Measurements from ENCODE around the gene DGCR2. TPM values are rescaled to one million over a fixed set of nuclear protein-coding genes. Genes with fewer than 3 reads are reported as not detected.

Gene DGCR2
- total RNA-seq, 1 donor from 2014 or later: 36.3 TPM

- intact Hi-C loops (cut with micrococcal nuclease): no loop called here
These were observed 6.9 kb upstream of the DGCR2 start for GRCh38 chr22:19128946-19129727.

GRCh38 chr22:19128009-19128401, 5.8 kb upstream of the DGCR2 start:
- intact Hi-C loops (cut with micrococcal nuclease): no loop called here

- intact Hi-C loops (cut with micrococcal nuclease): no loop called here
These were observed 5.3 kb upstream of the DGCR2 start for GRCh38 chr22:19127329-19128008.

- intact Hi-C loops (cut with micrococcal nuclease): no loop called here
These were observed 4.4 kb upstream of the DGCR2 start for GRCh38 chr22:19126309-19127273.

GRCh38 chr22:19125474-19126308, 3.5 kb upstream of the DGCR2 start:
- intact Hi-C loops (cut with micrococcal nuclease): no loop called here

GRCh38 chr22:19125011-19125410, 2.8 kb upstream of the DGCR2 start:
- intact Hi-C loops (cut with micrococcal nuclease): no loop called here

- intact Hi-C loops (cut with micrococcal nuclease): loop anchor here (5.0 kb wide), 2 partner anchors 308 to 993 kb away; partner anchors contain the start of genes HIRA, MRPL40, RANBP1 and TRMT2A
These were observed 2.2 kb upstream of the DGCR2 start for GRCh38 chr22:19124377-19124776.

GRCh38 chr22:19123936-19124335, 1.7 kb upstream of the DGCR2 start:
- intact Hi-C loops (cut with micrococcal nuclease): loop anchor here (5.0 kb wide), 2 partner anchors 308 to 993 kb away; partner anchors contain the start of genes HIRA, MRPL40, RANBP1 and TRMT2A

GRCh38 chr22:19122752-19123492, 710 bp upstream of the DGCR2 start:
- intact Hi-C loops (cut with micrococcal nuclease): loop anchor here (1.0 to 5.0 kb wide), 9 partner anchors 14 to 994 kb away; partner anchors contain the start of genes C22orf39, CDC45, CLTCL1 and ESS2

GRCh38 chr22:19121631-19122142, 525 bp downstream of the DGCR2 start:
- intact Hi-C loops (cut with micrococcal nuclease): loop anchor here (1.0 to 5.0 kb wide), 9 partner anchors 12 to 996 kb away; partner anchors contain the start of genes C22orf39, CDC45, CLTCL1 and ESS2

GRCh38 chr22:19120829-19121630, 1.2 kb downstream of the DGCR2 start:
- intact Hi-C loops (cut with micrococcal nuclease): loop anchor here (5.0 kb wide), 2 partner anchors 311 to 996 kb away; partner anchors contain the start of genes HIRA, MRPL40, RANBP1 and TRMT2A

GRCh38 chr22:19119949-19120348, 2.3 kb downstream of the DGCR2 start:
- intact Hi-C loops (cut with micrococcal nuclease): loop anchor here (5.0 kb wide), 2 partner anchors 312 to 997 kb away; partner anchors contain the start of genes HIRA, MRPL40, RANBP1 and TRMT2A

GRCh38 chr22:19118329-19118880, 3.8 kb downstream of the DGCR2 start:
- intact Hi-C loops (cut with micrococcal nuclease): no loop called here

- intact Hi-C loops (cut with micrococcal nuclease): no loop called here
These were observed 5.1 kb downstream of the DGCR2 start for GRCh38 chr22:19117111-19117512.

GRCh38 chr22:19115628-19116027, 6.6 kb downstream of the DGCR2 start:
- intact Hi-C loops (cut with micrococcal nuclease): no loop called here

- intact Hi-C loops (cut with micrococcal nuclease): no loop called here
These were observed 7.1 kb downstream of the DGCR2 start for GRCh38 chr22:19114984-19115552.

- intact Hi-C loops (cut with micrococcal nuclease): no loop called here
These were observed 8.8 kb downstream of the DGCR2 start for GRCh38 chr22:19113429-19113828.

GRCh38 chr22:19111584-19111983, 10.6 kb downstream of the DGCR2 start:
- intact Hi-C loops (cut with micrococcal nuclease): no loop called here

All from T-helper 1 cell treated with Interleukin-12 subunit alpha and Interleukin-12 subunit beta and Interleukin-4 antibody, amounts not matched to agents 30 ng/mL and 1 ng/mL, for 36 hours (primary cell).